ENCODE measurements around the gene MGAT4A. TPM values are rescaled to one million over a fixed set of nuclear protein-coding genes. Genes with fewer than 3 reads are reported as not detected.

Gene MGAT4A
- total and polyA plus RNA-seq, 3 donors from 2014 or later = 12.1 to 13.9 (median 13.8) TPM

DNA sequence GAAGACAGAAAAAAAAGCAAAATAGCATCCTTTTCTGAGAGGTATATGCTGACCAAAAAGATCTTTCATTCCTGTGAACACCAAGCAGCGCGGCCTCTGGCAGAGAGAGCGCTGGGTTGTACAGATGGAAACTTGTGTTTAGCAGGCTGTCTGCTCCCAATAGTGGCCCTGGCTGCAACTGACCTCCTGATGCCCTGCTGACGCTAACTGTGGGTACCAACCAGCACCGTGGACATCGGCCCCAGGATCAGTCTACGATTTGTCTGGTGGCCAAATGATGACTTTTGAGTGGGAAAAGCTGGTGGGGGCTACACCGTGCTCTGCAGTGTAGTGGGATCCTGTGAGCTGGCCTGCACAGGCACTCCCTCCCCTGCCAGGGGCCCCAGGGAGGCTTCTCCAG lies 138.4 kb downstream of the MGAT4A start:
- H3K9me3 ChIP-seq = no peaks in the 10 kb centered on the region
- no peak overlapping the region for H3K4me3 ChIP-seq
- intact Hi-C loops (cut with DNase I; ENCODE audit: low total_unique reads) = no loop called here
- H3K36me3 ChIP-seq (ENCODE audit: low read depth, missing control alignments) = no peaks in the 10 kb centered on the region
- H3K27ac ChIP-seq = no peak overlapping the region
- WGBS, 2 donors = 89 to 95% methylated on average over 6 to 8 of the region's 8 CpGs
- no peaks in the 10 kb centered on the region for H3K27me3 ChIP-seq
- DNase-seq = no peak
- no peak for TF ChIP-seq POLR2A (IDR thresholded peaks at IDR 0.05)
- TF ChIP-seq, protein P1, sequence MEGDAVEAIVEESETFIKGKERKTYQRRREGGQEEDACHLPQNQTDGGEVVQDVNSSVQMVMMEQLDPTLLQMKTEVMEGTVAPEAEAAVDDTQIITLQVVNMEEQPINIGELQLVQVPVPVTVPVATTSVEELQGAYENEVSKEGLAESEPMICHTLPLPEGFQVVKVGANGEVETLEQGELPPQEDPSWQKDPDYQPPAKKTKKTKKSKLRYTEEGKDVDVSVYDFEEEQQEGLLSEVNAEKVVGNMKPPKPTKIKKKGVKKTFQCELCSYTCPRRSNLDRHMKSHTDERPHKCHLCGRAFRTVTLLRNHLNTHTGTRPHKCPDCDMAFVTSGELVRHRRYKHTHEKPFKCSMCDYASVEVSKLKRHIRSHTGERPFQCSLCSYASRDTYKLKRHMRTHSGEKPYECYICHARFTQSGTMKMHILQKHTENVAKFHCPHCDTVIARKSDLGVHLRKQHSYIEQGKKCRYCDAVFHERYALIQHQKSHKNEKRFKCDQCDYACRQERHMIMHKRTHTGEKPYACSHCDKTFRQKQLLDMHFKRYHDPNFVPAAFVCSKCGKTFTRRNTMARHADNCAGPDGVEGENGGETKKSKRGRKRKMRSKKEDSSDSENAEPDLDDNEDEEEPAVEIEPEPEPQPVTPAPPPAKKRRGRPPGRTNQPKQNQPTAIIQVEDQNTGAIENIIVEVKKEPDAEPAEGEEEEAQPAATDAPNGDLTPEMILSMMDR (IDR thresholded peaks at IDR 0.05) = no peak
- no peaks in the 10 kb centered on the region for H3K4me1 ChIP-seq

DNA sequence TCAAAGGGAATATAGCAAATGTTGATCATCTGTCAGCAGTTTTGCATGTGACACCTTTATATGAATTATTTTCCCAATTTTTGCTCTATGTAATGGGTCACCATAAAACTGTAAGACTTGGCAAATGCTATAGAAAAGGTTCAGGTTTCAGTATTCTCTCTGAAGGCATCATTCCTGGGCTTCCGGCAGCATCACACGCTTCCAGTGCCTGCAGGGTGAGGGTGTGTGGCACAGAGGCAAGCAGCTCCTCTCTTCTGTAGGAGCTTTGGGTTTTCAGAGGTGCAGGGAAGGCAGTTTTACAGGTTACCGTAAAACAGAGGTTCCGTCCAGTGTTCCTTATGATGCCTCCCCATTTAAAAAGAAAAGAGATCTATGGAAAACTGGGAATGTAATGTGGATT lies 141.4 kb downstream of the MGAT4A start:
- Histone ChIP-seq H3K4me1 (no peaks in the 10 kb centered on the region), H3K4me3 (no peak overlapping the region), H3K27ac (no peak overlapping the region), H3K27me3 (no peaks in the 10 kb centered on the region), H3K9me3 (no peaks in the 10 kb centered on the region), H3K36me3 (ENCODE audit: low read depth, missing control alignments) (no peaks in the 10 kb centered on the region)
- WGBS, 2 donors = 93 to 100% methylated on average over 4 of the region's 4 CpGs
- intact Hi-C loops (cut with DNase I; ENCODE audit: low total_unique reads) = no loop called here
- TF ChIP-seq, protein P1 (IDR thresholded peaks at IDR 0.05) = no peak
- TF ChIP-seq POLR2A (IDR thresholded peaks at IDR 0.05) = no peak
- DNase-seq = no peak

DNA sequence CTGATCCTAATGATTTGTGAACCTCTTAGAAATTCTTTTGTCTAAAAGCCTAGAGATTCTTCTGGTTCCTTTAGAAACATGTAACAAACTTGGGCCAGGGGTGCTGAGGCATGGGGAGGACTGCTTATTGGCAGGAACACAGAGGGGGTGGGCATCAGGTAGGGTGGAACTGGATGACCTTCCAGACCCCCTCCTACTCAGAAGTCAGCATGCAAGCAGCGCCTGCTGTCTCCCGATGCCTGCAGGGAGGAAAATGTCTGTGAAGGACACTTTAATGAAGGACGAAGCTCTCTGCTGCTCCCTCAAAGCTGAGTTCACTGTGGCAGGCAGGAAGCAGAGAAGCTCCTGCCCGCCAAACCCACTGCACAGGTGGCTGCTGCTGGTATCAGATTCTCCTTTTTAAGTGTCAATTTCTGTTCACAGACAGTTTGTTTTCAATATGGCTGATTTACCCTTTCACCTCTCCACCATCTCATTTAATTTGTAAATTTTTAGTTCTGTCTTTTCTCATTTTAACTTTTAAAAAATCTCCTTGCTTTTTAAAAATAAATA lies 142.0 kb downstream of the MGAT4A start:
- intact Hi-C loops (cut with DNase I; ENCODE audit: low total_unique reads) = no loop called here
- H3K4me1 ChIP-seq = no peaks in the 10 kb centered on the region
- H3K9me3 ChIP-seq = no peaks in the 10 kb centered on the region
- no peak overlapping the region for H3K27ac ChIP-seq
- H3K27me3 ChIP-seq = no peaks in the 10 kb centered on the region
- DNase-seq = no peak
- 47 to 59% methylated on average over 3 to 4 of the region's 4 CpGs for WGBS, 2 donors
- TF ChIP-seq POLR2A (IDR thresholded peaks at IDR 0.05) = no peak
- TF ChIP-seq, protein P1 (IDR thresholded peaks at IDR 0.05) = no peak
- no peak overlapping the region for H3K4me3 ChIP-seq
- H3K36me3 ChIP-seq (ENCODE audit: low read depth, missing control alignments) = no peaks in the 10 kb centered on the region

DNA sequence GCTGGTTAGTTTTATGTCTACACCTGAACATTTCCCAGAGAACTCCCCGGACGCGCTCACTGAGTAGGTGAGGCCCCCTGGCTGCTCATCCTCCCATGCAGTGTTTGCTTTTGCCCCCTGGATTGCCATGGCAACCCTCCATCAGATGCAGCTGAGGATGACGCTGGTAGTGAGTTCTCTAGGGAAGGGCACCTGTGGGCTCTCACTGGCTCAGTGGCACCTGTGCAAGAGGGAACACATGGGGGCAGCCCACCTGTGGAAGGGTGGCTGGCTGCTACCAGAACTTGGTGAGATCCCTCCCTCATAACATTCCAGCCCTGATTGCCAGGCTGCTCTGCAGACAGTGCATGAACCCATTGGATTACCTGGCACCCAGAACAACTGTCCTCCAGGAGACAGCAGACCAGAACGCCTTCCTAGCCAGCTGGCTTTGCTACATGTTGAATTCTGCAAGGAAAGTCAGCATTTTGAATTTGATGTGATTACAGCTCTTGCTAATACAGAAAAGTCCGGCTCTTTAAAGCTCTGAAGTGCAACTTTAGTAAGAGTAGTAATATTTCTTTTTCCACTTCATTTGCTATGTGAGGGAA lies 144.3 kb downstream of the MGAT4A start:
- no peak for DNase-seq
- TF ChIP-seq POLR2A (IDR thresholded peaks at IDR 0.05) = no peak
- TF ChIP-seq, protein P1 (IDR thresholded peaks at IDR 0.05) = no peak
- H3K27ac ChIP-seq = no peak overlapping the region
- no peak overlapping the region for H3K4me3 ChIP-seq
- H3K36me3 ChIP-seq (ENCODE audit: low read depth, missing control alignments) = no peaks in the 10 kb centered on the region
- H3K27me3 ChIP-seq = no peaks in the 10 kb centered on the region
- H3K4me1 ChIP-seq = no peaks in the 10 kb centered on the region
- intact Hi-C loops (cut with DNase I; ENCODE audit: low total_unique reads) = no loop called here
- no peaks in the 10 kb centered on the region for H3K9me3 ChIP-seq
- WGBS, 2 donors = 89 to 96% methylated on average over 5 to 6 of the region's 6 CpGs

DNA sequence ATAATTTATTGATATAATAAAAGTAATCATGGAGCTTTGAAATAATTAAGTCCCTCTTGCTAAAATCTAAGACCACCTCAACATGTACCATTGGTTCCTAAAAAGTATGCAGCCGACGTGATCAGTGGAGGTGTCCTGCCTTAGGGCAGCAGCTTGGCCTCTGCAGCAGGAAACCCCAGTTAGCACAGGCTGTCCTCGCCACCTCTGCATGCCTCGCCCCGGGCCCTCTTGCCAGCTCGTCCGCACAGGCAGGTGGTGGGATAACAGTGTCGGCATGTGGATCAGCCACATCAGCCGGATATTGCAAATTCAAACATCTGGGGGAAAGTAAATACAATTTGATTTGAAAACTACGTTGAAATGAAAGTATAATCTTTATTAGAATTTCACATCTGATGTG lies 145.5 kb downstream of the MGAT4A start:
- H3K36me3 ChIP-seq (ENCODE audit: low read depth, missing control alignments) = no peaks in the 10 kb centered on the region
- H3K4me1 ChIP-seq = no peaks in the 10 kb centered on the region
- DNase-seq = no peak
- 93 to 95% methylated on average over 10 of the region's 10 CpGs for WGBS, 2 donors
- no peaks in the 10 kb centered on the region for H3K27me3 ChIP-seq
- TF ChIP-seq, protein P1 (IDR thresholded peaks at IDR 0.05) = no peak
- no peak for TF ChIP-seq POLR2A (IDR thresholded peaks at IDR 0.05)
- H3K9me3 ChIP-seq = no peaks in the 10 kb centered on the region
- no peak overlapping the region for H3K4me3 ChIP-seq
- no peak overlapping the region for H3K27ac ChIP-seq
- intact Hi-C loops (cut with DNase I; ENCODE audit: low total_unique reads) = no loop called here

Measured in testis (tissue), 3 donors.